Measurements from ENCODE around the gene MFSD12. TPM values are rescaled to one million over a fixed set of nuclear protein-coding genes. Genes with fewer than 3 reads are reported as not detected.

The MFSD12 gene
- total and polyA plus RNA-seq, 2 of the 8 experiments (the other 6 are each of a cell fraction or from before 2014, with no cell fraction given) = 59.6 to 71.3 TPM

GRCh38 chr19:3500429-3501101 lies 56.8 kb downstream of the MFSD12 start, which contains the start of gene DOHH (continued):
- TF ChIP-seq CHD7 (IDR thresholded peaks at IDR 0.05; ENCODE audit: insufficient replicate concordance, low read length) (no peak), MAFK (IDR thresholded peaks at IDR 0.05; ENCODE audit: low read depth, low read length) (peak; percentile 5; the same call in 1 of the 2 replicates), CEBPB (IDR thresholded peaks at IDR 0.05; ENCODE audit: low read depth, low read length) (no peak), CHD2 (IDR thresholded peaks at IDR 0.05; ENCODE audit: low read length) (peak; percentile 32; the same call in 1 of the 2 replicates), E2F6 (IDR thresholded peaks at IDR 0.05) (peak; percentile 80), POLR2AphosphoS5 (IDR thresholded peaks at IDR 0.05; ENCODE audit: low read depth, low read length) (peak; percentile 89), KDM5A (IDR thresholded peaks at IDR 0.05; ENCODE audit: low read length) (peak; percentile 93), ASH2L (IDR thresholded peaks at IDR 0.05; ENCODE audit: low read length) (peak; percentile 89), SP1 (IDR thresholded peaks at IDR 0.05; ENCODE audit: low read depth, low read length) (peak; percentile 79; the same call in 1 of the 2 replicates), RFX5 (IDR thresholded peaks at IDR 0.05; ENCODE audit: borderline replicate concordance, low read depth, low read length) (peak; percentile 52; the same call in 1 of the 2 replicates)

All from H1 (cell line).